GM21723 (cell line): ENCODE data around the gene ABCA4.

Experiments used
- ATAC-seq: cut with Tn5 transposase; IDR thresholded peaks from one replicate; pipeline ENCODE4 v1.9.1; 2021; ENCODE audit warnings: mild to moderate bottlenecking, moderate library complexity; ENCODE audit not compliant: unreplicated experiment

Gene ABCA4

DNA sequence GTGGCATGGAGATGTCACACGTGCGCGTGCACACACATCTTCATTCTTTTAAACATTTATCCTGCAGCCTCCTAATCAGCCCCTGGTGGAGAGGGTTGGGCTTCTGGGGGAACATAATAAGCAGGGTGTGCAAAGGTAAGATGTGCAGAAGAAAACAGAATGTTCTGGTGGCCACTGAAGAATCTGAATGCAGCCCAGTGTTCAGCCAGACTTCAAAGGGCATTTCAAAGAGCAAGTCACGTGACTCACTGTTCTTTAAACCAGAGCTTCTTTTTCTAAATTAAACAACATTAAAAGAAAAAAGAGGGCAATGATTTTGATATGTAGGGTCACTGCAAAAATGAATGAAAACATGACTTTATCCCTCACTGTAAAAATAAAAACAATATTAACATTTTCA is 89.8 kb downstream of the ABCA4 start:
- ATAC-seq, result no peak

DNA sequence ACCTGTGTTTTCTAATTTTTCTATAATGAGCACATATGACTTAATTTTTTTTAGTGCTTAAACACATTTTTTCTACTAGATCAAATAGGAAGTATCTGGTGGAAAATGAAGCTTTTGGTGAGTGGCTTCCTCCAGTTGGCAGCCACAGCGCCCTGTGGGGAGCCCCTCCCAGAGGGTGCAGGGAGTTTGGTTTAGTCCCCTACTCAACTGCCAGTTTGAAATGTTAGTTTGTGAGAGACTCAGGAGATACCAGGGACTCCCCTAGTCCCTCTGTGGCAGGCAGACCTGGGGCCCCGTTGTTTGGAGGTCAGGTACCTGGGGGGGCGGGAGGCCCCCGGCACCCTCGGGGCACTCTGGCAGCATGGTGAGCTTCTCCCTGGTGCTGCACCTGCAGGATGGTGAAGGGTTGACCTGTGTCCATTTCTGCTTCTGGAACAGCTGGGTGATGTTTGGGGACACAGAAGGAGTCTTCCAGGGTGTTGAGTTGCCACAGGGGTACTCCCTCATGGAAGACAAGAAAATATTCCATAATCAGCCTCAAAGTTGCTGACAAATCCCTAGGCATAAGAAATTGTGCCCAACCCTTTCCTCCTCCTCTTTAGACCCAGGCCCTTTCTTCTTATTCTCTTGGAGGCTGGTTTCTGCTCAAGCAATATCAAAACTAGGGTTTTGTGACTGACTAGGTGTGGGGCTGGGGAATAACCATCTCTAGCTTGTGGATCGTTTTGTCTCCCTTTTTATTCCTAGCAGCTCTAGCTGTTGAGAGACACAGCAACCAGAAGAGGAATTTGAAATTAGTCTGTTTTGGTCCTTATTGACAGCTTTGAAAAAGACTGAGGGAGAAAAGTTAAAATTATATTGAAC is 91.6 kb downstream of the ABCA4 start:
- no peak for ATAC-seq

DNA sequence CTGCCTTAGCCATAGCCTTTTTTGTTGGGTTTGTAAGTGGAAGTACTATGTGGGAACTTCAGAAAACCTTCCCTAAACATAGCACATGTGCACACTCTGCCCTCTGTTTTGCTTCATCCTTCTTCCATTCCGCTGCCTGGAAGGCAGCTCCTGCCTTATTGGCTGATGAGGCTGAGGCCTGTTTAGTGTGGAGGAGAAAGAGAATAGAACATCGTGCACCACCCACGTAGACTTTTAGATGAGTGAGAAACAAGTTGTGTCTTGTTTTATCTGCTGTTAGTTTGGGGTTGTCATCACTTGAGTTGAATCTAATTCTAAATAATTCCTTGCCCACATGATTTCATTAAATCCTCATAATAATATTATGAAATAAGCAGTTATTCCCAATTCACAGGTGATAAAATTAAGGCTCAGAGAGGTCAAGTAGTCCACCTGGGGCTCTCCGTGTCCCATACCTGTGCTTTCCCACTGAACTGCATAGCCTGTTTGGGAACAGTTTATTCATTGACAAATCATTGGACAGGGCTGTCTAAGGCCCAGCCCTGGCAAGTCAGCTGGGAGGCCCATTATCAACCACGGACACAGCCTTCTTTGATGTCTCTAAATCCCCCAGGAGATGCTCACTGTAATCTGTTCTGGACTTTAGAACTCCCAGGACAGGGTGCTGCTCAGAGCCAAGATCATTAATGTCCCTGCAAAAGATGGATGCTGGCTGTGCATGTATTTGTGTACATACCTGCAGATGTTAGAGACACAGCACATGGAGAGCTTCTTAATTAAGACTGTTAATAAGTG is 93.0 kb downstream of the ABCA4 start:
- ATAC-seq, result no peak

DNA sequence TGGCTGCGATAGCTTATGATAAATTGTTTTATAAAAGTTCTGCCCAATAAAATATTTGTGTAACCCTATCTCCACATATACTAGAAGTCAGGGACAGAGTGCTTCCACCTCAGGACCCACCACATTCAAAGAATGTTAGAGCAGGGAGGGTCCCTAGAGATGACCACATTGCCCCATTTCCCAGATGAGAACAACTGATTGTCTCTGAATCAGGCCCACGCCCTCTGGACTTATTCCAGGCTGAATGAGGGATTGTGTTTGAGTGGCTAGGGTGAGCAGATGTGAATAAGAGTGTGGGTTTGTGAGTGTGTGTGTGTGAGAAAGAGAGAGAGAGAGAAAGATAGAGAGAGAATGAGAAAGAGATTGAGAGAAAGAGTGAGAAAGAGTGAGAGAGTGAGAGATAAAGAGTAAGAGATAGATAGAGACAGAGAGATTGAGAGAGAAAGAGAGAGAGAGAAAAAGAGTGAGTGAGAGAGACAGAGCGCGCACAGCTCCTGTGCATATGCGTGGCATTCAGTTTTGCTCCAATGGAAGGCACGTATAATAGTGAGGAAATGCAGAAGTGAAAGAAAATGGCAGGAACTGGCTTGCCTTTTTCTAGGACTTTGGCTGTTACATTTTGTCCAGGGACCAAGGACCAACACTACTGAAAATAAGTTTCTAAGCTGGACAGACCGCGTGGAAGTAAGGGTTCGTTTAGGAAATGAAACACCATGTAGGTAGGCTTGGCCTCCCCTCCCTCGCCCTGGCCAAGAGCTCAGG is 94.1 kb downstream of the ABCA4 start:
- no peak for ATAC-seq

DNA sequence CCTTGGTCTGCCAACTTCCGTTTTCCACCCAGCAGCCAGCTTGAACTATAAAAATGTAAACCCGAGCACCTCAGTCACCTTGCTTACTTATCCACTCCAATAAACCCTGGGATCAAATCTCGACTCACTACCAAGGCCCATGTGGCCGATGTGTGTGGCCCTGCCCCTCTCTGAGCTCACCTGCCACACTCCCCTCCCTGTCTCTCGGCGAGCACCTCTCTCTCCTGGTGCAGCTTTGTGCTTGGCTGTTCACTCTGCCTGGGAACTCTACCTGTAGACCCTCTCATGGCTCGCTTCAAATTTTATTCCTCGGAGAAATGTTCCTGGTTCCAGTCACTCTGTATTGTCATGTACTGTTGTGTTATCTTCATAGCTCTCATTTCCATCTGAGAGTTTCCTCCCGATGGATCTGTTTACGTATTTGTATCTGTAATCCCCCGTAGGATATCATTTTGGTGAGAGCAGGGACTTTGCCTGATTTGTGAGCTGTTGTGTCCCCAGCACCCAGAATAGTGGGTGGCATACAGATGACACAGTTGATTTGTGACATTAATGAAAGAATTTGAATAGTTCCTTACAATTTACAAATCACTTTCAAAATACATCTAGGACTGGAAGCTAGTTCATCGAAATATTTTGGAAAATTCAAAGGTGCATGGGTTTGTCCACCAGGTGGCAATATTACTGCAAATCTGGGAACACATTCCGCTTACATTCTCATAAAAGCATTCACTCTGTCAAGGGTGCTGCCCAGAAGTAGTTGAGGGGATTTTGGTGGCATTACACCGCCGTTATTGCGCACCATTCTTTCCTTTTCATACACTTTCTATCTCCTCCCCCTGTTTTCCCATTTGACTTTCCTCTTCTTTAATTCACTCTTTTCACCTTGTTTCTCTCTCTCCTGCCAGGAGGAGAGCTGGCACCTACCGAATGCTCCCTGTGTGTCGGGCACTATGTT is 95.3 kb downstream of the ABCA4 start:
- no peak for ATAC-seq

DNA sequence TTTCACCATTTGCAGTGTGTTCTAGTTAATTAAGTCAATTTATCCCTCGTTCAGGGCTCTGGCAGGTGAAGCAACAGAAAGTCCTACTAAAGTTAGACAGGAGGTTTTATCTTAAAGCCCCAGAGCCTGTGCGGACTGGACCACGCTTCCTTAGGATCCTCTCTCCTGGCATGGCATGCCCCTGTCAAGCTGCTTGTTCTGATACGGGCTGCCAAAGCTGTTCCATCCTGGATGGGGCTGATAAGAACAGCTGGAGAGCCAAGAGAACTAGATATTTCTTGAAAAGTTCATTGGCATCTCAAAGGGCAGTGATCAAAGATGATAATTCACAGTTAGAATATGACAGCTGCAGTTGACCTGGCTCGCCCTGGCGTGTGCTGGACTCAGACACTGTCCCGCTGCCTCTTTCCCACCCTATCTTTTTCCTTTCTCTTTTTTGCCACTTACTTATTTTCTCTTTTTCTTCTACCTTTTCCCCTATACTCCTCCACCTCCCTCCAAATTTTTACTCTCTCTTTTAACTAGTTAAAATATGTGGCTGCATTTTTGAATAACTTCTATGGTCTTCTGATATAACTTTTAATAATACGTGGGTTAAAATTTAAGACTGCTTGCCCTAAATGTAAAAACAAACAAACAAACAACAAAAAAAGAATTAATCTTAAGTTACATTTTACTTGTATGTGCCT is 96.7 kb downstream of the ABCA4 start:
- ATAC-seq, result no peak

DNA sequence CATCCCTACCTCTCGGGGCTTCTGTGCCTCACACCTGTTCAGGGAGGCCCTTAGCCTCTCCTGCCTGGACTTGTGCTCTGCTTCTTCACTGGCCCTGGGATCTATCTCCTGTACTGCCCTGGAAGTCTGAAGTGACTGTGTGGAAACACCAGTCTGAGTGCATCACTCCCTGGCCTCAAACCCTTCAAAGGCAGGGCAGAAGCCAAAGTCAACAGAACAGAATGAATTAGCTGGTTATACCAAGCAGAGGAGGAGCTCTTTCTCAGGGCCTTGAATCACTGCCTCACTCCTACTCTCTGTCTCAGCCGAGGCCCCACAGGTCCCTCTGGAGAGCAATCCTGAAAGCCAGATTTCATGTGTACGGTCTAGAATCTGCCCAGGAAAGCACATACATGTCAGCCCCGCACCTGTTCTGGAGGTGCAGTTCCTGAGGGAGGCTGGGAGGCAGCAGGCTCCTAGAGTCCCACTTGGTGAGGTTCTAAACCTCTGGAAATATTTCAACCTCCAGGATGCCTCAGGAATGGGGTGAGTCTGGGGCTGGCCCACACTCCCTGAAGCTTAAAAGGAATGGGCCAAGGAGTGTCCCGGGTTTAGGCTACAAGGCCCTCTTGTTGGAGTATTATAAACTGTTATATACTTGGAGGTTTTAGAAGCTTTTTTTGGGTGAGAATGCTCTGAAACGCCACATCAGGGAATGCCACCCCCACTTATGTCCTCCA is 98.3 kb downstream of the ABCA4 start:
- ATAC-seq, result no peak

DNA sequence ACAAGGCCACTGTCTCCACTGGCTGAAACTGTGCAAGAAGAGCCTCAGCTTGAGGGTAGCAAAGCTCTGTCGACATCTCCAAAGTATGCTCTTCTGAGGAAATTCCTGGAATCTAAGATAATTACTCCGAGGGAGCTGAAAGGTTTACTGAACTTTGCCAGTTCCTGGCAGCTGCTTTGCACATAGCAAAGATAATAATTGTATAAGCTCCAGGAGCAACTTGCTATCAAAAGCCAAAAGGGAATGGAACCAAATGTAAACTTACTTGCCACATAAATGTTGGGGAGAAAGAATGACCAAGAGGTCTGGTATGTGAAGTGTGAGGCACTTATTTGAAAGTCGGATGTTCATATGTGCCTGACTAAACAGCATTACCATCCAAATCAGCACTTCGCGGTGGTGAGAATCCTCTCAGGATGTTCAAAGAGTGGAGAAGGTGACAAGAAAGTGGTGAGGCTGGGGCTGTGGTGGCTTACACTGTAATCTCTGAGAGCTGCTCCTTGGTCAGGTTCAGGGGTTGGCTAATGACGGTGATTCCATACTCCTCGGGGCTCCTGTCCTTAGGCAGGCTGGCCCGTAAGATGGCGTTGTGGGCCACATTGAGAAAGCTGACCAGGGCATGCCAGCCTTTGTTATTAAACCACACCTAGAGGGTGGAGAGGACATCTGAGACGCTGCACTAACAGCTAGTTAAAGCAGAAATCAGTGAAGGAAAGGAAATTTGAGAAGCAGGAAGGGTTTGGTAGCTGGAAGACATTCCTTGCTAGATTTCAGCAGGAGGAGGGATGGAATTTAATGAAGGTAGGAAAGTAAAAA is 100.0 kb downstream of the ABCA4 start:
- ATAC-seq, result no peak

DNA sequence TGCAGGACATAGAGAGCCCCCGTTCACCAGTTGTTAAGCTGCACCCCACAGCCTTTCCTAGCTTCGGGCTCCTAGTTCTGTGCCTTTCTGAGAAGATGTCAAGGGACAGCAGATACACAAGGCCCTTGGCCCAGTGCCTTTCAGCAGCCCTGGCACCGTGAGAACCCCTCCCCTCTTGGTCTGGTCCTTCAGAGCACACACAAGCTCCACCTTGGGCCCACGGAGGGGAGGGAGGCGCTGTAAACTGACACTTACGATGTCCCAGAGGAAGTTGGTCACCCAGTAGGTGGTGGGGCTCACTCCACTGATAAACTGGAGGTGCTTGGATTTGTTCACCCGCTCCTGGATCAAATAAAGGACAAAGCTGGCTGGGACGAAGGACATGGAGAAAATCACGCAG is 101.6 kb downstream of the ABCA4 start:
- no peak for ATAC-seq

DNA sequence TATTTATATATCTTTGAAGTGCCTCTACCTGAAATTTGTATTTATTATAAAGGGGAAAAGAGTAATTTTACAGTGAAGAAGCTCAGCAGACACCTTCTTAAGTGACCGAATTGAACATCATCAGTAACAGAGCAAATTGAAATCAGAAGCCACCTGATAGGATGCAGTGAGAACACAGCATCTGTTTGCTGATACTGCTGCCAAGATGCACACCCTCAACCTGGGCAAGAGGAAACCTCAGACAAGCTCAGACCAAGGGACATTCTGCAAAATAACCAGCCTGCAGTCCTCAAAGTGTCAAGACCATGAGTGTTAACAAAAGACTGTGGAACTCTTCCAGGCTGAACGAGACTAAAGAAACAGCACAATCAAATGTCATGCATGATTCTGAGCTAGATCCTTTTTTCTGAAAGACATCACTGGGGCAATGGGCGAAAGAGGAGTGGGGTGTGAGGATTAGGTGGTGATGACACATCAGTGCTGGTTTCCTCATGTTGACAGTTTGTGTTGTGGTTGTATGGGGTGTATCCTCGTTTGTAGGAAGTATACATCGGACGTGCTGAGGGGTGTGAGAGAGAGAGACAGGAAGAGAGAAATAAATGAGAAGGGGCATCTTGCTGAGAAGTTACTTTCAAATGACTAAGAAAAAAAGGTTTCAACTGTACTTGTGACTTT is 103.7 kb downstream of the ABCA4 start:
- no peak for ATAC-seq

DNA sequence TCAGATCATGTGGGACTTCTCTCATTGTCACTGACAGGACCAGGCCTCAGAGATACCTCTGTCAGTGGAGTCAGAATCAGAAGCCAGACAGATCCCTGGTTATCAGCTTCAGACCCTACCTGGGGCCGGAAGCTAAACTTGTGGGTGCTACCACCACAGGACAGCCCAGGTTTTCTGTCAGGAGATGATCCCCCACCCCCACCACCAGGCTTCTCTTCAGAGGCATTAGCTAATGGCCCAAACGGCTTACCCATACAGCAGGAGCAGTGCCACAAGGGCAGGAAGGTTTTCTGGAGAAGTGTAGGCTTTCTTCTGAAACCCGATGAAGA is 105.5 kb downstream of the ABCA4 start:
- ATAC-seq, result no peak

DNA sequence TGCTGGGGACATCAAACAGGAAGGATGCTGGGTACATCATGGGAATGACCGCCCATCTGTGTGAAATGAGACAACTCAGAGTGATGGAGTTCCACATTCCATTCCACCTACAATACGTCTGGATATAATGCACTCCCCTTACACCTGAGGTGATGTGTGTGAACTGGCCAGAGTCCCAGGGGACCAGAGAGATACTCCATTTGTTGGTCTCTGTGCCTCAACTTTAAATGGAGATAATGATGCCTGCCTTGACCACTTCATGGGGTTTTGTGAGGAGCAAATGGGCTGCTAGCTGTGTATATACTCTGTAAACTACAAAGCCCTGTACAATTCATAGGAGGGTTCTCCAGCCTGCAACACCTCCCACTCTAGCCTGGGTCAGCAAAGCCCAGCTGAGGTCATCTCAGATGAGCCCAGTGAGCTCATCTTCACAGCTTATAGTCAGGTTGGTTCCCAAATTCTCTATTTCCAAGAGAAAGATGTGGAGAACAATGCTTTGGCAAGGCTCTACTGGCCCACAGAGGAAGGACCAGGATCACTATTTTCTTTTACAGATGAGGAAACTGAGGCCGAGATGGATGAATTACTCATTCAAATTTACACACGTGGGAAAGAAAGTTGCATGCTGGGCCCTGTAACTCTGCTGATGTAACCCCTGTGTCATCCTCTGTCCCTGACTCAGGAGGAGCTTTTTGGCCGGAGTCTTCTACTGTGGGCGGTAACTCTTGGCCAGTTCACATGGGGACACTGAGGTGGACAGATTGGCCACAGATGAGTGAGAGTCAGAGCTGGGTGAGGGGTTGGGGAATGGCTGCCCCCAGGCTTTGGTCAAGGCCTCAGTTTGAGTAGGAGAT is 106.1 kb downstream of the ABCA4 start:
- ATAC-seq, result no peak

DNA sequence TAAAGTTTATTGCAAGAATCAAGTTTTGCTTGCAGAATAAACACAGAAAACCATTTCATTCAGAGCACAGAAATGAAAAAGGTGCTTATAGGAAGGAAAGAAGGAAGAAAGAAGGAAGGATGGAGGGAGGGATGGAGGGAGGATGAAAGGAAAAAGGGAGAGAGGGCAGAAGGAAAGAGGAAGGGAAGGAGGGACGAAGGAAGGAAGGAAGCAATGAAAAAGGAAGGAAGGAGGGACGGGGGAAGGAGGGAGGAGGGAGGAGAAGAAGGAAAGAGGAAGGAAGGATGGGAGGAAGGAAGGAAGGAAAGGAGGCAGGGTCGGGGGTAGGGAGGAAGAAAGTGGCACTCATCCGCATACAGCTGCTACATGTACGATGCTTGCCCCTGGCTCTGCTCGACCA is 106.9 kb downstream of the ABCA4 start:
- ATAC-seq, result no peak

DNA sequence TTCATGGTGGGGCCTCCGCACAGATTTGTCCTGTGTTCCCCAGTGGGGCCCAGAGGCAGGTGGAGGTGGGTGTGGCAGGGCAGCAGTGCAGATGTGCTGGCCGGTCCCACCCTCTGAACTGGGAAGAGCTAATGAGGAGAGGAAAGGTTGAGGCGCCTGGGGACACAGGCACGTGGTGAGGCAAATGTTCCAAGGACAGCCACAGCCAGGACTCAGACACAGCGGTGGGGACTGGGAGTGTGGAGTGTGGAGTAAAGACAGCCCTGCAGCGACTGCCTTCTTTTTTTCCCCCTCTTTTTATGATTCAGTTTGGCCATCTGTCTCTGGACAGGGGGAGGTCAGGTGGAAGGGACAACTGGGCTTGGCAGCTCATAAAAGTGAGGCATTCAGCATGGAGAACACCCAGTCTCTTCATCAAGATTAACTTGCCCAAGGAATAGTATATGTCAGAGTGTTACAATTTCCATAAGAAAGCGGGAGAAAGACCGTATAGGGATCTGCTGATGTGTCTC is 107.5 kb downstream of the ABCA4 start:
- no peak for ATAC-seq

DNA sequence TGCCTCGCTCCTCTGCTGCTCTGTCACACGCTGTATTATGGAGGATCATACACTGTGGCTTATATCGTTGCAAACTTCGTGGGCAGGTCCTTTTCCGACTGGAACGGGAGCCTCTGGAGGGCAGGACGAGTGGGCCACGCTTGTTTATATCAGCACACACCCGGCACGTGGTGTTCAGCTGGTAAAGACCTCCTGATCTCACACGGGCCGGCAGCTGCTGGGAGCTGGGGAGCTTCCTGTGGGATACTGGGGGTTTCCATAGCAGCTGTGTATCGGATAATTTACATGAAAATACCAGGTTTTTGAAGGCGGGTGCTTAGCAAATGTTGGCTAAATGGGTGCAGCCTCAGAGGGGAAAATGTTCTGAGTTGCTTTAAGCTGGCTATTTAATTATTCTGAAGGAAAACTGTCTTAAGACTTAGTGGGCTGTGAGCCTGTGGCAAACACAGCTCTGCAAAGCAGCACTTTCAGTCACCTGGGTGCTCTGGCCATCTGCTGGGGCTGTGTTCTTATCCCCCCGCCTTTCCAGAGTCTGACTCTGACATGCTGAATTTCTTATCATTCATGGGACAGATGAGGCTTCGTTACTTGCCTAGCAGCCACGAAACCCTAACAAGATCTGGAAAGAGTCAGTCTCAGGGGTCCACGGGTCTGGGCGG is 108.1 kb downstream of the ABCA4 start:
- no peak for ATAC-seq
